Measurements from ENCODE around the gene FUS. TPM values are rescaled to one million over a fixed set of nuclear protein-coding genes. Genes with fewer than 3 reads are reported as not detected.

FUS gene
- total and polyA plus RNA-seq, 2 experiments from 2014 or later = 247 to 528 TPM

- TF ChIP-seq ZNF462 (CRISPR knock-in tag; IDR thresholded peaks at IDR 0.05) (no peak), NANOG (IDR thresholded peaks at IDR 0.05; ENCODE audit: borderline replicate concordance) (no peak), STAT1 (IDR thresholded peaks at IDR 0.05; ENCODE audit: unreplicated experiment) (no peak), CREB1 (CRISPR knock-in tag; IDR thresholded peaks at IDR 0.05; ENCODE audit: low read depth) (no peak), POLR2AphosphoS5 (IDR thresholded peaks at IDR 0.05; ENCODE audit: low read depth) (no peak), ETS1 (IDR thresholded peaks at IDR 0.05) (no peak), ZNF331 (CRISPR knock-in tag; IDR thresholded peaks at IDR 0.05; ENCODE audit: low read depth) (no peak)
These were observed 11.0 kb downstream of the FUS start (continued) for GRCh38 chr16:31190818-31191444.

- peaks cover 61% of the 10 kb centered on the region for H3K79me2 ChIP-seq (replicated peaks; ENCODE audit: insufficient read depth)
- TF ChIP-seq ETS1 (IDR thresholded peaks at IDR 0.05) (no peak), CREB1 (CRISPR knock-in tag; IDR thresholded peaks at IDR 0.05; ENCODE audit: low read depth) (no peak), NANOG (IDR thresholded peaks at IDR 0.05; ENCODE audit: borderline replicate concordance) (no peak), JUNB (IDR thresholded peaks at IDR 0.05; ENCODE audit: unreplicated experiment) (no peak), ZNF114 (CRISPR knock-in tag; IDR thresholded peaks at IDR 0.05) (no peak), REST (IDR thresholded peaks at IDR 0.05; ENCODE audit: unreplicated experiment) (no peak), ZNF331 (CRISPR knock-in tag; IDR thresholded peaks at IDR 0.05; ENCODE audit: low read depth) (no peak), EZH2 (IDR thresholded peaks at IDR 0.05; ENCODE audit: low read depth, unreplicated experiment) (no peak)
- H3K36me3 ChIP-seq (ENCODE audit: insufficient read depth) = peaks cover 91% of the 10 kb centered on the region
- H3K4me2 ChIP-seq = no peak overlapping the region
- H3K36me3 Mint-ChIP-seq (ENCODE audit: low read depth) = peaks cover 100% of the 10 kb centered on the region
- no peak overlapping the region for H3K27ac ChIP-seq (ENCODE audit: low read depth)
- no peaks in the 10 kb centered on the region for H3K27me3 ChIP-seq (ENCODE audit: insufficient read depth)
- peaks cover 4% of the 10 kb centered on the region for H3K4me1 Mint-ChIP-seq
- H2AFZ ChIP-seq = no peak overlapping the region
- no peaks in the 10 kb centered on the region for H3K9me2 ChIP-seq (ENCODE audit: insufficient read depth)
- DNase-seq (ENCODE audit: low spot score) = no peak
- no peak overlapping the region for H3K4me3 Mint-ChIP-seq
- H4K20me1 ChIP-seq (replicated peaks; ENCODE audit: insufficient read depth) = peaks cover 84% of the 10 kb centered on the region
- peaks cover 13% of the 10 kb centered on the region for H3K27me3 Mint-ChIP-seq (ENCODE audit: insufficient read depth, low read depth, poor library complexity)
- no peak overlapping the region for H3K4me3 ChIP-seq
- H3K27ac Mint-ChIP-seq = no peak overlapping the region; the same call in 1 of the 2 replicates
- no peaks in the 10 kb centered on the region for H3K4me1 ChIP-seq (ENCODE audit: insufficient read depth)
- H3K9me3 Mint-ChIP-seq = no peaks in the 10 kb centered on the region
- H3F3A ChIP-seq (replicated peaks; ENCODE audit: low read depth) = peaks cover 89% of the 10 kb centered on the region
- ATAC-seq = no peak
These were observed 11.9 kb downstream of the FUS start for GRCh38 chr16:31191697-31192428.
